Tibial artery (tissue), 4 donors: Measurements from ENCODE around the gene RETSAT.
"Not testable (repeated sequence)": the region's sequence is repeated elsewhere in the genome, so short reads cannot be mapped to it uniquely, and the experiment has no call there.

Experiments
- DNase-seq, 2 donors: peaks; one replicate each; pipeline ENCODE4 v3.0.0-alpha.2; 2019
- H3K27ac ChIP-seq, 2 donors: fragments of 200-600 bp; sonication (generic) in 1 of 2; 1 replicate in 1 of 2; 2 replicates in 1 of 2; pipeline ENCODE4 v1.5.1; 2018 to 2019; ENCODE audit warnings: mild to moderate bottlenecking in 1 of 2
- H3K27me3 ChIP-seq, 2 donors: fragments of 200-600 bp; sonication (generic) in 1 of 2; one replicate each; pipeline versions ENCODE4 v1.5.1 to v1.6.0; 2016 to 2019
- H3K36me3 ChIP-seq, 3 donors: fragments of 200-600 bp; sonication (generic) in 2 of 3; one replicate each; pipeline ENCODE4 v1.5.1; 2016 to 2019; ENCODE audit warnings: mild to moderate bottlenecking in 2 of 3
- H3K4me1 ChIP-seq, 4 donors: fragments of 200-600 bp; sonication (generic) in 2 of 4; 1 replicate in 3 of 4; 2 replicates in 1 of 4; pipeline ENCODE4 v1.5.1; 2016 to 2019
- H3K4me3 ChIP-seq, 2 donors: fragments of 200-600 bp; sonication (generic) in 1 of 2; 1 replicate in 1 of 2; 2 replicates in 1 of 2; pipeline ENCODE4 v1.5.1; 2018 to 2019; ENCODE audit warnings: mild to moderate bottlenecking in 2 of 2
- H3K9me3 ChIP-seq, 3 donors: fragments of 200-600 bp; sonication (generic) in 1 of 3; one replicate each; pipeline ENCODE4 v1.5.1; 2016 to 2019
- intact Hi-C: fragments of 100-400 bp; cut with DNase I; formaldehyde crosslinking; loops from one replicate; pipeline ENCODE4 v1.15.0; 2023; ENCODE audit warnings: low total_unique reads
- TF ChIP-seq, protein P1 (sequence below), 2 experiments: fragments of 200-600 bp in 1 of 2; fragments of 450-650 bp in 1 of 2; IDR thresholded peaks; one replicate each; pipeline ENCODE4 v1.5.1; 2017 to 2019; ENCODE audit warnings: antibody characterized with exemption in 2 of 2, mild to moderate bottlenecking in 1 of 2, moderate library complexity in 1 of 2

RETSAT gene

DNA sequence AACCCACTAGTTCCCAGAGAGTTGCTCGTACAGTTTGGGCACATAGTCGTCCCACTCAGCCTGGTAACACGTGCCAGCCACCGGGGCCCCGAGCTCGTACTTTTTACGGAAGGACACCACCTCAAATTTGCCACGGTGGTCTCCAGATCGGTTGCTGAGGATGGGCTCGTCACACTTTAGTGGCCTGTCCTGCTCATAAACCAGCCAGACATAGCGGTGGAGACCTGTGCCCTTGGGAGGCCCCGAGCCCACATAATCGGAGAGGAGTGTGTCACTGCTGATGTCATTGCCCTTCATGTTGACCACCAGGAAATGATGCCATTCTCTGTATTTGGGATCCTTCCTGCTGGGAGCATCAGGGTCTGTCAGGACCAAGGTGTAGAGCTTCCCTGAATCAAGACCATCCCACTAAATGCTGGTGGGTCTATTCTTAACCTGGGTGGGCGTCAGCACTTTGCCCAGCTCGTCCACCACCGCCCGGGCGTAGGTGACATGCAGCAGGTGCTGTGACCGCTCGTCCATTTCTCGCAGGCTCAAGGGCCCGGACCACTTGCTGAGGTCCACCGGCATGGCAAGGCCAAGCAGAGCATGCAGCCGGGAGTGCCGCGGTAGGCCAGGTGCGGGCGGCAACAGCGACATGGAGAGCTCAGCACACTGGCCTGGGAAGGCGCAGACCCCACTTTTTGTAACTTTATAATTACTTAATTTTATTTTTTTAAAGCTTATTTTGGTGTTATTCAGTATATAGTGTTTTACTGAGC lies 12.9 kb downstream of the RETSAT start:
- intact Hi-C loops = no loop called here
- Histone ChIP-seq H3K36me3 (peaks cover 17 to 42% (median 30%) of the 10 kb centered on the region in 3 donors), H3K27ac (no peak overlapping the region)

DNA sequence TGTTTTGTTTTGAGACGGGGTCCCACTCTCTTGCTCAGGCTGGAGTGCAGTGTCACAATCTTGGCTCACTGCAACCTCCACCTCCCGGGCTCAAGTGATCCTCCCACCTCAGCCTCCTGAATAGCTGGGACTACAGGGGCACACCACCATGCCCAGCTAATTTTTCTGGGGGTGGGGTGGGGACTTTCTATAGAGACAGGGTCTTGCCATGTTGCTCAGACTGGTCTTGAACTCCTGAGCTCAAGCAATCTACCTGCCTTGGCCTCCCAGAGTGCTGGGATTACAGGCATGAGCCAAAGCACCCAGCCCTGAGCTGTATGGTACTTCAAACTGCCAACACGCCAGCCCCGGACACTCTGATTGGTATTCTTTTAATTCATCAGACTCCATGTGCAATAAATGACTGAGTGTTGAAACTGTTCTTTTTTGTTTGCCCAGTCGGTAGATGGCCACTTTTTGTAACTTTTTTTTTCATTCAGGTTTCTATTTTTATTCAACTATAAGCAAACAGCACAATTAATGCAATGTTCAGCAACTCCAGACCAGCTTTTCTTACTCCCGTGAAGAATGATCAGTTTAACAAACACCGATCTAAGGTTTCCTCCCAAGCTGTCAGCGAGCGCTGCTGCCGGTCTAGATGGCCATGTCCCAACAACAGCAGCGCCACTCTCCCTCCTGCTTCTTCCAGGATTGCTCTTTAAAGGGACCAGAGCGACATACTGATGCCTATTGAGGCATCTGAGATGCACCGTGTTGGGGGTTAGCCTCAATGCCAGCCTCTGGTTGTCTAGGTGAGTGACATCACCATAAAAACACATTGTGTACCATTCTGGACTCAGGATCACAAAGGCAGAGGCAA lies 14.1 kb downstream of the RETSAT start:
- TF ChIP-seq, protein P1, sequence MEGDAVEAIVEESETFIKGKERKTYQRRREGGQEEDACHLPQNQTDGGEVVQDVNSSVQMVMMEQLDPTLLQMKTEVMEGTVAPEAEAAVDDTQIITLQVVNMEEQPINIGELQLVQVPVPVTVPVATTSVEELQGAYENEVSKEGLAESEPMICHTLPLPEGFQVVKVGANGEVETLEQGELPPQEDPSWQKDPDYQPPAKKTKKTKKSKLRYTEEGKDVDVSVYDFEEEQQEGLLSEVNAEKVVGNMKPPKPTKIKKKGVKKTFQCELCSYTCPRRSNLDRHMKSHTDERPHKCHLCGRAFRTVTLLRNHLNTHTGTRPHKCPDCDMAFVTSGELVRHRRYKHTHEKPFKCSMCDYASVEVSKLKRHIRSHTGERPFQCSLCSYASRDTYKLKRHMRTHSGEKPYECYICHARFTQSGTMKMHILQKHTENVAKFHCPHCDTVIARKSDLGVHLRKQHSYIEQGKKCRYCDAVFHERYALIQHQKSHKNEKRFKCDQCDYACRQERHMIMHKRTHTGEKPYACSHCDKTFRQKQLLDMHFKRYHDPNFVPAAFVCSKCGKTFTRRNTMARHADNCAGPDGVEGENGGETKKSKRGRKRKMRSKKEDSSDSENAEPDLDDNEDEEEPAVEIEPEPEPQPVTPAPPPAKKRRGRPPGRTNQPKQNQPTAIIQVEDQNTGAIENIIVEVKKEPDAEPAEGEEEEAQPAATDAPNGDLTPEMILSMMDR (IDR thresholded peaks at IDR 0.05) = no peak
- Histone ChIP-seq H3K4me1 (peaks cover 0 to 9% (median 2%) of the 10 kb centered on the region in 4 donors), H3K9me3 (no peaks in the 10 kb centered on the region), H3K27ac (no peak overlapping the region), H3K36me3 (peaks cover 6 to 30% (median 18%) of the 10 kb centered on the region in 3 donors), H3K4me3 (no peak overlapping the region), H3K27me3 (peaks cover 0 to 6% of the 10 kb centered on the region in 2 donors)
- intact Hi-C loops = no loop called here
- no peak for DNase-seq

More for the DNA sequence above, 12.9 kb downstream of the RETSAT start:
- TF ChIP-seq, protein P1 (IDR thresholded peaks at IDR 0.05) = no peak
- no peaks in the 10 kb centered on the region for H3K9me3 ChIP-seq
- H3K4me1 ChIP-seq = peaks cover 0 to 9% (median 2%) of the 10 kb centered on the region in 4 donors
- H3K27me3 ChIP-seq = peaks cover 0 to 6% of the 10 kb centered on the region in 2 donors
- no peak for DNase-seq
- no peak overlapping the region for H3K4me3 ChIP-seq

DNA sequence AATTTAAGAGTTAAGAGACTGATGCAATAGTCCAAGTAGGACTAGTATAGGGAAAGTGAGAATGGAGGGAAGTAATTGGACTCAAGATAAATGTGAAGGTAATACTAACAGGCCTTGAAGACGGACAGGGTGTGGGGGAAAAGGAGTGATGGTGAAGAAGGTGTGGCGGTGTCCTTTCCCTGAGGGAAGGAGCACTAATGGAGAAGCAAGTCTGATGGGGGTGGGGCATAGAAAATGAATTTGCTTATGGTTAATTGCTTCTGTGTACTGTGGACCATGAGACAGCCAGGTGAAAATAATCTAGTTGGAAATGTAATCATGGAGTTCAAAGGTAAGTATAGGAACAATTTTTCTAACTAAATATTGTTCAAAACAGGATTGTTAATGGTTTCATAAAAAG lies 19.4 kb downstream of the RETSAT start:
- peaks cover 0 to 8% of the 10 kb centered on the region in 2 donors for H3K27me3 ChIP-seq
- DNase-seq = no peak
- peaks cover 0 to under 1% (median 0%) of the 10 kb centered on the region in 4 donors for H3K4me1 ChIP-seq
- no peaks in the 10 kb centered on the region for H3K36me3 ChIP-seq
- no peak overlapping the region for H3K27ac ChIP-seq
- H3K9me3 ChIP-seq = no peaks in the 10 kb centered on the region
- intact Hi-C loops = no loop called here
- TF ChIP-seq, protein P1 (IDR thresholded peaks at IDR 0.05) = no peak
- H3K4me3 ChIP-seq = no peak overlapping the region

DNA sequence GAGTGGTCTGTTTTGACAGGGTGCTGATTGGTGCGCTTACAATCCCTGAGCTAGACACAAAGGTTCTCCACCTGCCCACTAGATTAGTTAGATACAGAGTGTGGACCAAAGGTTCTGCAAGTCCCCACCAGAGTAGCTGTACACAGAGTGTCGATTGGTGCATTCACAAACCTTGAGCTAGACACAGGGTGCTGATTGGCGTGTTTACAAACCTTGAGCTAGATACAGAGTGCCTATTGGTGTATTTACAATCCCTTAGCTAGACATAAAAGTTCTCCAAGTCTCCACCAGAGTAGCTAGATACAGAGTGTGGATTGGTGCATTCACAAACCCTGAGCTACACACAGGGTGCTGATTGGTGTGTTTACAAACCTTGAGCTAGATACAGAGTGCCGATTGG lies 20.5 kb downstream of the RETSAT start:
- intact Hi-C loops, H3K9me3 ChIP-seq, H3K4me3 ChIP-seq, H3K27me3 ChIP-seq, H3K4me1 ChIP-seq, H3K36me3 ChIP-seq, DNase-seq, H3K27ac ChIP-seq: not testable (repeated sequence)

DNA sequence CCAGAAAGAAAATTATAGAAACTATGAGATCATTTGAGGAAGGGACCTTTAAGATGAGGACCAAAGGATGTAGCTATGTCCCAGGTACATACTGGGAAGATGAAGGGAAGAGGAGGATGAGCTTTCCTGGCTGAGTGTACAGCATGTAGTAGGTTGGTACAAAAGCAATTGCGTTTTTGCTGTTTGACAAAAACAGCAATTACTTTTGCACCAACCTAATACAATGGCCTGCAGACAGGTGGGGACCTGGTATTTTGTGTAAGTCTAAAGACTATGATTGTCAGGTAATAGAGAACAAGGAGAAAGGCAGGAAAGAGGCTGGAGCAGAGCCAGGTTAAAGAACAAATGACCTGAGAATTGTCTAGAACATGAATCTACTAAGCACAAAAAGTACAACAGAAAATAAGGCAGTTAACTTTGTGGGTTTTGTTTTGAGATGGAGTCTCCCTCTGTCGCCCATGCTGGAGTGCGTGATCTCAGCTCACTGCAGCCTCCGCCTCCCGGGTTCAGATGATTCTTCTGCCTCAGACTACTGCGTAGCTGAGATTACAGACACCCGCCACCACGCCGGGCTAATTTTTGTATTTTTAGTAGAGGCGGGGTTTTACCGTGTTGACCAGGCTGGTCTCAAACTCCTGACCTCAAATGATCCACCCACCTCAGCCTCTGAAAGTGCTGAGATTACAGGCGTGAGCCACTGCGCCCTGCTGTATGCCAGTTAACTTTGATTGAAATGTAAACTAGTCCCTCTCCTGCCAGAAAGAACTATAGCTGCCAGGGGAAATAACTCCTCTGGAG lies 23.3 kb downstream of the RETSAT start:
- peaks cover 0 to 2% of the 10 kb centered on the region in 2 donors for H3K27me3 ChIP-seq
- no peaks in the 10 kb centered on the region for H3K9me3 ChIP-seq
- H3K27ac ChIP-seq = no peak overlapping the region
- H3K4me3 ChIP-seq = no peak overlapping the region
- H3K36me3 ChIP-seq = no peaks in the 10 kb centered on the region
- intact Hi-C loops = no loop called here
- TF ChIP-seq, protein P1 (IDR thresholded peaks at IDR 0.05) = no peak
- peaks cover 0 to 20% (median 12%) of the 10 kb centered on the region in 4 donors for H3K4me1 ChIP-seq
- DNase-seq = no peak

DNA sequence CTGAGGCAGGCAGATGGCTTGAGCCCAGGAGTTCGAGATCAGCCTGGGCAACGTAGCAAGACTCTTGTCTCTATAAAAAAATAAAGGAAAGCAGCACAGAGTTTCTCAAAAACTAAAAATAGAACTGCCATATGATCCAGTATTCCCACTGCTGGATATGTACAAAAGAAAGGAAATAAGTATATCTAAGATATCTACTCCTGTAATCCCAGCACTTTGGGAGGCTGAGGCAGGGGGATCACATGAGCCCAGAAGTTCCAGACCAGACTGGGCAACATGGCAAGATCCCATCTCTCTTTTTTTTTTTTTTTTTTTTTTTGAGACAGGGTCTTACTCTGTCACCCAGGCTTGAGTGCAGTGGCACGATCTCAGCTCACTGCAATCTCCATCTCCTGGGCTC lies 24.6 kb downstream of the RETSAT start:
- not testable (repeated sequence) for DNase-seq, H3K27me3 ChIP-seq, H3K4me3 ChIP-seq, H3K27ac ChIP-seq, H3K36me3 ChIP-seq, H3K9me3 ChIP-seq
- peaks cover 0 to 34% (median 22%) of the 10 kb centered on the region in 4 donors for H3K4me1 ChIP-seq
- intact Hi-C loops = loop anchor here (10.0 kb wide), 1 partner anchor 235 kb away; the partner anchor contains the start of gene GGCX
